ENCODE results near the gene RASSF8. TPM values are rescaled to one million over a fixed set of nuclear protein-coding genes. Genes with fewer than 3 reads are reported as not detected.

The RASSF8 gene
- polyA plus RNA-seq, 3 donors = 78.1 to 92.5 (median 80.7) TPM

GRCh38 chr12:25960961-25961360 lies 2.5 kb downstream of the RASSF8 start:
- DNase-seq (ENCODE audit: low read depth in 3 of 3, low spot score in 2 of 3) = no peak

- no peak for DNase-seq (ENCODE audit: low read depth in 3 of 3, low spot score in 2 of 3)
Observed at GRCh38 chr12:25962932-25963525, 4.5 kb downstream of the RASSF8 start.

- no peak for DNase-seq (ENCODE audit: low read depth in 3 of 3, low spot score in 2 of 3)
Observed at GRCh38 chr12:25965682-25966081, 7.2 kb downstream of the RASSF8 start.

- DNase-seq (ENCODE audit: low read depth in 3 of 3, low spot score in 2 of 3) = no peak
Observed at GRCh38 chr12:25970082-25970481, 11.6 kb downstream of the RASSF8 start.

GRCh38 chr12:25970916-25971653 lies 12.6 kb downstream of the RASSF8 start:
- no peak for DNase-seq (ENCODE audit: low read depth in 3 of 3, low spot score in 2 of 3)

- DNase-seq (ENCODE audit: low read depth in 3 of 3, low spot score in 2 of 3) = no peak
Observed at GRCh38 chr12:25971654-25972041, 13.2 kb downstream of the RASSF8 start.

GRCh38 chr12:25972783-25973182 lies 14.3 kb downstream of the RASSF8 start:
- DNase-seq (ENCODE audit: low read depth in 3 of 3, low spot score in 2 of 3) = no peak

GRCh38 chr12:25975179-25975578 lies 16.7 kb downstream of the RASSF8 start:
- DNase-seq (ENCODE audit: low read depth in 3 of 3, low spot score in 2 of 3) = no peak

- no peak for DNase-seq (ENCODE audit: low read depth in 3 of 3, low spot score in 2 of 3)
Observed at GRCh38 chr12:25975682-25976081, 17.2 kb downstream of the RASSF8 start.

- DNase-seq (ENCODE audit: low read depth in 3 of 3, low spot score in 2 of 3) = no peak
Observed at GRCh38 chr12:25976289-25976688, 17.8 kb downstream of the RASSF8 start.

GRCh38 chr12:25977047-25977446 lies 18.6 kb downstream of the RASSF8 start:
- DNase-seq (ENCODE audit: low read depth in 3 of 3, low spot score in 2 of 3) = no peak

- DNase-seq (ENCODE audit: low read depth in 3 of 3, low spot score in 2 of 3) = no peak
Observed at GRCh38 chr12:25979059-25979458, 20.6 kb downstream of the RASSF8 start.

GRCh38 chr12:25979563-25979962 lies 21.1 kb downstream of the RASSF8 start:
- DNase-seq (ENCODE audit: low read depth in 3 of 3, low spot score in 2 of 3) = no peak

- no peak for DNase-seq (ENCODE audit: low read depth in 3 of 3, low spot score in 2 of 3)
Observed at GRCh38 chr12:25980035-25980434, 21.6 kb downstream of the RASSF8 start.

- DNase-seq (ENCODE audit: low read depth in 3 of 3, low spot score in 2 of 3) = no peak
Observed at GRCh38 chr12:25981597-25981996, 23.1 kb downstream of the RASSF8 start.

- no peak for DNase-seq (ENCODE audit: low read depth in 3 of 3, low spot score in 2 of 3)
Observed at GRCh38 chr12:25982416-25982815, 23.9 kb downstream of the RASSF8 start.

GRCh38 chr12:25983625-25984024 lies 25.1 kb downstream of the RASSF8 start:
- DNase-seq (ENCODE audit: low read depth in 3 of 3, low spot score in 2 of 3) = no peak

GRCh38 chr12:25984759-25985158 lies 26.3 kb downstream of the RASSF8 start:
- DNase-seq (ENCODE audit: low read depth in 3 of 3, low spot score in 2 of 3) = no peak

GRCh38 chr12:25985316-25986175 lies 27.1 kb downstream of the RASSF8 start:
- DNase-seq (ENCODE audit: low read depth in 3 of 3, low spot score in 2 of 3) = no peak

GRCh38 chr12:25986180-25986579 lies 27.7 kb downstream of the RASSF8 start:
- no peak for DNase-seq (ENCODE audit: low read depth in 3 of 3, low spot score in 2 of 3)

- DNase-seq (ENCODE audit: low read depth in 3 of 3, low spot score in 2 of 3) = no peak
Observed at GRCh38 chr12:25988505-25988904, 30.0 kb downstream of the RASSF8 start.

GRCh38 chr12:25990495-25990894 lies 32.0 kb downstream of the RASSF8 start:
- no peak for DNase-seq (ENCODE audit: low read depth in 3 of 3, low spot score in 2 of 3)
